Measurements from ENCODE around the gene FAAP100.

GRCh38 chr17:81541123-81541522 is 11.0 kb downstream of the FAAP100 start:
- TF ChIP-seq, protein P1, sequence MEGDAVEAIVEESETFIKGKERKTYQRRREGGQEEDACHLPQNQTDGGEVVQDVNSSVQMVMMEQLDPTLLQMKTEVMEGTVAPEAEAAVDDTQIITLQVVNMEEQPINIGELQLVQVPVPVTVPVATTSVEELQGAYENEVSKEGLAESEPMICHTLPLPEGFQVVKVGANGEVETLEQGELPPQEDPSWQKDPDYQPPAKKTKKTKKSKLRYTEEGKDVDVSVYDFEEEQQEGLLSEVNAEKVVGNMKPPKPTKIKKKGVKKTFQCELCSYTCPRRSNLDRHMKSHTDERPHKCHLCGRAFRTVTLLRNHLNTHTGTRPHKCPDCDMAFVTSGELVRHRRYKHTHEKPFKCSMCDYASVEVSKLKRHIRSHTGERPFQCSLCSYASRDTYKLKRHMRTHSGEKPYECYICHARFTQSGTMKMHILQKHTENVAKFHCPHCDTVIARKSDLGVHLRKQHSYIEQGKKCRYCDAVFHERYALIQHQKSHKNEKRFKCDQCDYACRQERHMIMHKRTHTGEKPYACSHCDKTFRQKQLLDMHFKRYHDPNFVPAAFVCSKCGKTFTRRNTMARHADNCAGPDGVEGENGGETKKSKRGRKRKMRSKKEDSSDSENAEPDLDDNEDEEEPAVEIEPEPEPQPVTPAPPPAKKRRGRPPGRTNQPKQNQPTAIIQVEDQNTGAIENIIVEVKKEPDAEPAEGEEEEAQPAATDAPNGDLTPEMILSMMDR (IDR thresholded peaks at IDR 0.05; ENCODE audit: insufficient read depth, low read length): no peak
- TF ChIP-seq POLR2AphosphoS5 (IDR thresholded peaks at IDR 0.05; ENCODE audit: low read depth) (no peak), SPI1 (IDR thresholded peaks at IDR 0.05; ENCODE audit: borderline replicate concordance, low read depth) (no peak)

Data from HL-60 (cell line).